ENCODE measurements around the gene GPRC5A.
"Not testable (repeated sequence)": the region's sequence is repeated elsewhere in the genome, so short reads cannot be mapped to it uniquely, and the experiment has no call there.

Gene GPRC5A, protein sequence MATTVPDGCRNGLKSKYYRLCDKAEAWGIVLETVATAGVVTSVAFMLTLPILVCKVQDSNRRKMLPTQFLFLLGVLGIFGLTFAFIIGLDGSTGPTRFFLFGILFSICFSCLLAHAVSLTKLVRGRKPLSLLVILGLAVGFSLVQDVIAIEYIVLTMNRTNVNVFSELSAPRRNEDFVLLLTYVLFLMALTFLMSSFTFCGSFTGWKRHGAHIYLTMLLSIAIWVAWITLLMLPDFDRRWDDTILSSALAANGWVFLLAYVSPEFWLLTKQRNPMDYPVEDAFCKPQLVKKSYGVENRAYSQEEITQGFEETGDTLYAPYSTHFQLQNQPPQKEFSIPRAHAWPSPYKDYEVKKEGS

GRCh38 chr12:12891080-12891880 is at the start of gene GPRC5A:
TSS of gene GPRC5A (plus strand) at chr12:12891562. CDS start at chr12:12908250, 16,688 bp downstream.
- DNase-seq: peak; percentile 89

- DNase-seq: no peak
Measured at GRCh38 chr12:12845794-12846243, 45.5 kb upstream of the GPRC5A start.

GRCh38 chr12:12846780-12847179 is 44.6 kb upstream of the GPRC5A start:
- not testable (repeated sequence) for DNase-seq

DNA sequence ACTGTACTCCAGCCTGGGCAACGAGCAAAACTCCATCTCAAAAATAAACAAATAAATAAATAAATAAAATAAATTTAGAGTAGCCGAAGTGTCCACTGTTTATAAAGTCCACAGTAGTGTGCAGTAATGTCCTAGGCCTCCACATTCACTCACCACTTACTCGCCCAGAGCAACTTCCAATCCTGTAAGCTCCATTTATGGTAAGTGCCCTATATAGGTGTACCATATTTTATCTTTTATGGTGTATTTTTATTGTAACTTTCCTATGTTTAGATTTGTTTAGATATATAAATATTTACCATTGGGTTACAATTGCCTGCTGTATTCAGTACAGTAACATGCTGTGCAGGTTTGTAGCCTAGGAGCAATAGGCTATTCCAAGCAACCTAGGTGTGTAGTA is 37.9 kb upstream of the GPRC5A start:
- DNase-seq: no peak

- no peak for DNase-seq
Measured at GRCh38 chr12:12859690-12860089, 31.7 kb upstream of the GPRC5A start.

GRCh38 chr12:12864243-12864642 is 27.1 kb upstream of the GPRC5A start:
- no peak for DNase-seq

DNA sequence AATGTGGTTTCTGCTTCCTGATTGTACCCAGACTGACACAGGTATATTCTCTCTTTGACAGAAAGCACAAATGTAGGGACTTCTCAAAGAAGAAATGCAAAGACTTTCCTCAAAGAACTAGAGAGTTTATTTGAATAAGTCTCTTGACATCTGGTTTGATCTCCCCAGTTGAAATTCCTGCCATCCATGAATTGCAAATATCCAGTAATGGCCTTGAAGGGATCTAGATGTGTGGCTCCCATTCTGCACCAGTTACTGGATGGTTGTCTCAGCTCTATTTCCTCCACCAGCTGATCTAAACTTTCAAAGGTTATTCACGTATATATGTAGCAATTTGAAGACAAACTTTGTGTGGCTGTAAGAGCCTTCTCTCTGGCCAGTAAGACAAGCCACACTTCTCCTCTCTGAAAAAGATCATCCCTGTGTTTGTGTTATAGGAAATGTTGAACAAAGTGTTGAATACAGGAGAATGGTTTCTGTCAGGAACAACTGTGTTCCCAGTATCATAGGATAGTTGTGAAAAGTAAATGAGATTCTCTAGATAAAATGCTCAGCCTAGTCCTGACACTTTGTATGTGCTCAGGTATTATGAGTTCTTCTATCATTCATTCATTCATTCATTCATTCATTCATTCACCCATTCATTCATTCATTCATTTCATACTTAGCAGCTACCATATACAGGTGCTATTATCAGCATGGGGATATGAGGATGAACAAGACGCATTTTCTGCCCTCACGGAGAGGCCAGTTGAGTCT is 22.7 kb upstream of the GPRC5A start:
- DNase-seq: no peak

DNA sequence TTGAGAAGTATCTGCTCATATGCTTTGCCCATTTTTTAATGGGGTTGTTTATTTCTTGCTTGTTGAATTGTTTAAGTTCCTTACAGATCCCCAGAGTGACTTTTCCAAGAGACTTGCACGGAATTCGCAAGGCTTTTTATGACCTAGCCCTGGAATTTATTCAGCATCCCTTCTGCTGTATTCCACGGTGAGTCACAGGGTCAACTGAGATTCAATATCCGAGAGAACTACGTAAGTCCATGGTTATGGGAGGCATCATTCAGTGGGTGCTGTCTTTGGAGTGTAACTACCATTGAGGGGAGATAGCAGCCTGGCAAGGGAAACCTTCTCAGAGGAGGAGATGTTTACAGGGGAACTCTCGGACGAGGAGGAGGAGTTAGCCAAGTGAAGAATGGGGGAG is 20.9 kb upstream of the GPRC5A start:
- DNase-seq: no peak

- DNase-seq: no peak
Measured at GRCh38 chr12:12871587-12872138, 19.7 kb upstream of the GPRC5A start.

- DNase-seq: no peak
Measured at GRCh38 chr12:12872139-12872933, 19.0 kb upstream of the GPRC5A start.

DNA sequence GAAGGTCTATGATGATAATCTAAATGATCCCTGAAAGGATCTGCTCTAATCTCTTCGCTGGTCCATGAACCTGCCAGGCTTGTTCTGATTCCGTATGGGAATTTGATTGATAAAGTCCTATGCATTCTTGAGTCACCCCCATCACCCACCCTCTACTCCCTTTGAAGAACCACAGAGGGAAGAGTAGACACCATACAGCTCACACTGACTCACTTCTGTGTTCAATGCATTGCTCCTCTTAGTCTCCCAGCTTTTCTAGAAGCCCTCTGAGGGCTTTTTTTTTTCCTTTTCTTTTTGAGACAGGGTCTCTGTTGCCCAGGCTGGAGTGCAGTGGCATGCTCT is 18.5 kb upstream of the GPRC5A start:
- no peak for DNase-seq

GRCh38 chr12:12874029-12874428 is 17.3 kb upstream of the GPRC5A start:
- no peak for DNase-seq

DNA sequence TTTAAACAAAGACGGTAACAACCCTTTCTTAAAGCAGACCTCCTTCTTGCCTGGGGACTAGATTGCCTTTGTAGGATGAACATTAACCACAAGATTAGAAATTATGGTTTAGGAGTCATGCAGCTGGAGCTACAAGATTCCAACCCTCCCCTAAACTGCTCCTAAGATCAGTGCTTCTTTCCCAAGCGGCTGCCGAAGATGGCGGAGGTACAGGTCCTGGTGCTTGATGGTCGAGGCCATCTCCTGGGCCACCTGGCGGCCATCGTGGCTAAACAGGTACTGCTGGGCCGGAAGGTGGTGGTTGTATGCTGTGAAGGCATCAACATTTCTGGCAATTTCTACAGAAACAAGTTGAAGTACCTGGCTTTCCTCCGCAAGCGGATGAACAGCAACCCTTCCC is 16.1 kb upstream of the GPRC5A start:
- not testable (repeated sequence) for DNase-seq

DNA sequence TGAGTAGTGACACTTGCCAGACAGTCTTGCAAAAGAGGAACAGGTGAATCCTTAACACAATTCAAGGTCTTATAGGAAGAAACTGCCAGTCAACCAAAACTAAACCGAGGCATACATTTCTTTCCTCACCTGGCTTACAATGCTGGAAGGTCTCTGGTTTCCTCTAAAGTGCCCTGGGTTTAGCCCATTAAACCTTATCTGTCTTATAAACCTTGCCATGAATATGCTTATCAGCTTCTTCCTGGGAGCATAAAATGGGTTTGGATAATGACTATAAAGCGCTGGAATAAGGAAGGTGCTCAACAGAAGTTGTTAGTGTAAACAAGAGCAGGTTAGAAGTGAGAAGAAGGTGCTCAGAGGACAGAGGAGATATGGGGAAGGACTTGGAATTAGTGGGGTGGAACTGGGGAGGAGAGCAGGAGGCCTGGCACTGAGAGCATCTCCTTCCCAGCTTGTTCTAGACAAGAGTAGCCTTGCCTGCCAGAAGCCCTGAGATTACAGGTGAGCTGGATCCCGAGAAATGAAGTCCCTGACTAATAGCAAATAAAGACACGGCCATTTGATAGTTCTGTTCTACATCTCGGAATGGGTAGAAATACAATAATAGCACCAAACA is 14.1 kb upstream of the GPRC5A start:
- no peak for DNase-seq

GRCh38 chr12:12877781-12878455 is 13.4 kb upstream of the GPRC5A start:
- DNase-seq: no peak

DNA sequence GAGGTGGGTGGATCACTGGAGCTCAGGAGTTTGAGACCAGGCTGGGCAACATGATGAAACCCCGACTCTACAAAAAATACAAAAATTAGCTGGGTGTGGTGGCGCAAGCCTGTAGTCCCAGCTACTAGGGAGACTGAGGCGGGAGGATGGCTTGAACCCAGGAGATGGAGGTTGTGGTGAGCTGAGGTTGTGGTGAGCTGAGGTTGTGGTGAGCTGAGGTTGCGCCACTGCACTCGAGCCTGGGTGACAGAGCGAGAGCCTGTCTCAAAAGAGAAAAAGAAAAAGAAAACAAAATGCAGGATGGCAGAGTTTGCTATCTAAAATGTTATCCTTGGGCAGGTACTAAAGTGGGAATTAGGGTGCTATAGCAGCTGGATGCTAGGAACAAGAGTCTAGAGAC is 10.8 kb upstream of the GPRC5A start:
- no peak for DNase-seq

- DNase-seq: no peak
Measured at GRCh38 chr12:12881151-12881909, 10.0 kb upstream of the GPRC5A start.

DNA sequence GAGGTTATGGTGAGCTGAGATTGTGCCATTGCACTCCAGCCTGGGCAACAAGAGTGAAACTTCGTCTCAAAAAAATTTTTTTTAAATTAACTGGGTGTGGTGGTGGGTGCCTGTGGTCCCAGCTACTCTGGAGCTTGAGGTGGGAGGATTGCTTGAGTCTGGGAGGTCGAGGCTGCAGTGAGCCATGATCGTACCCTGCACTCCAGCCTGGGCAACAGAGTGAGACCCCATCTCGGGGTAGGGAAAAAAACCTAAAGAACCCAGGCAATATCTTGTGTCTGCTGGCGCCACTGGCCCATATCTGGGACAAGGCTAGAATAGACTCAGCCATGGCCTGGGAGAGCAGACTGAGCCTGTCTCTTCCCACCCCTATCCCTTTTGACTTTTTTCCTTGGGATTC is 9.1 kb upstream of the GPRC5A start:
- no peak for DNase-seq

- no peak for DNase-seq
Measured at GRCh38 chr12:12883369-12884001, 7.9 kb upstream of the GPRC5A start.
